Renal pelvis (tissue), 4 donors: Measurements from ENCODE around the gene ICA1L. TPM values are rescaled to one million over a fixed set of nuclear protein-coding genes. Genes with fewer than 3 reads are reported as not detected.

ENCODE experiments used
- DNase-seq: peaks from one replicate; pipeline ENCODE4 v3.0.0-alpha.2; 2013
- polyA plus RNA-seq, 3 donors: library from polyadenylated mRNA; unstranded; fragments of 120-200 nt; gene quantifications; one replicate each; pipeline ENCODE4 v1.2.1, GENCODE V29; 2013; ENCODE audit not compliant: insufficient read length in 3 of 3

Gene ICA1L
- polyA plus RNA-seq, 3 donors = 10.8 to 21.1 (median 18.3) TPM

DNA sequence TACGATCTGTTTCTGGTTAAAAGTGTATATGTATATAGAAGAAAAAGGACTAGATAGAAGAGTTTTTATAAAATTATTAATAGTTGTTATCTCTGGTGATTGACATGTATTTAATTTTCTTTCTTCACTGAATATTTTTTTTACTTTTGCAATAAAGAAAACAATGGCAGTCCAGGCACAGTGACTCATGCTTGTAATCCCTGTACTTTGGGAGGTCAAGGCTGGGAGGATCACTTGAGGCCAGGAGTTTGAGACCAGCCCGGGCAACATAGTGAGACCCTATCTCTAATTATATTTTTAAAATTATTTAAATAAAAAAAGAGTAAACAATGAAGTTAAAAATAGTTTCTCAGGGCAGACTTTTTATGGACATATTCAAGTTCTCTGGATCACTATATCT lies 122.1 kb downstream of the ICA1L start:
- DNase-seq = no peak

DNA sequence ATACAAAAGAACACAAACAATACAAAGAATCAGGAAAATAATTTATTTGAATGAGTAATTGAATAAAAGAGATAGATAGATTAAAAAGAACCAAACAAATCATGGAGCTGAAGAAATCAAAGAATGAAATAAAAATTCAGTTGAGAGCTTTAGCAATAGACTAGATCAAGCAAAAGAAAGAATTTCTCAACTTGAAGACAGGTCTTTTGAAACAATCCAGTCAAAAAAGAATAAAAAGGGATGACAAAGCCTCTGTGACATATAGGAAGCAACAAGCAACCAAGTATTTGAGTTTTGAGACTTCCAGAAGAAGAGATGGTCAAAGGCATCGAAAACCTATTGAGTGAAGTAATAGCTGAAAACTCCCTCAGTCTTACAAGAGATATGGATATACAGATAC lies 128.0 kb downstream of the ICA1L start:
- DNase-seq = no peak

DNA sequence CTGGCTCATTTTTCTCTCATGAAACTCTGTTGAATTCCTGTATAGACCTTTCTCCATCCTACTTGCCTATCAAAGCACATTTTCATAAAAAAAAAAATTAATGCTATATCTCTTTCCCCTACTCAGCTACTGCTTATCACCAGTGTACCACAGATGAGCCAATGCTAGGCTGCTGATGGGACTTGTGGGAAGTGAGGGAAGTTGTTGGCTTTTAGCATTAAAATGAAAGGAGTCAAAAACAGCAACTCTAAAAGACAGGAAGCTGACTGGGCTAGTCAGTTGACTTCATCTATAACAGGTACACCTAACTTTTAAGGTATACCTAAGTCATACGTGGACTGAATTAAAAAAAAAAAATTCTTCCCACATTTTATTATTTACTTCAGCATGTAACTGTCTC lies 134.7 kb downstream of the ICA1L start:
- DNase-seq = no peak

DNA sequence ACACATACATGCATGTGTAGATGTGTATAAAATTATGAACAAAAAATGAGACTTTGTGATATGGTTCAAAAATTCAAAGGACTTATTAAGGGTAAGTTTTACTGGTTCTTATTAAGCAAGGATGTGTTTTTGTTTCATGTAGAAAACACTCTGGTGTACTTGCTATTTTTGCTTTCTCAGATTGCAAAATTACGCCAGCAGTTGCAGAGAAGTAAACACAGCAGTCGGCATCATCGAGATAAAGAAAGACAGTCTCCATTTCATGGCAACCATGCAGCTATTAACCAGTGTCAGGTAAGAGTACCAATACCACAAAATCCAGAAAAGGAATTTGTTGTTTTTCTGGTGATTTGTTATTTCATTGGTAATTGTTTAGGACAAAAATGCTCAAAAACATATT lies 145.5 kb downstream of the ICA1L start:
- DNase-seq = no peak

DNA sequence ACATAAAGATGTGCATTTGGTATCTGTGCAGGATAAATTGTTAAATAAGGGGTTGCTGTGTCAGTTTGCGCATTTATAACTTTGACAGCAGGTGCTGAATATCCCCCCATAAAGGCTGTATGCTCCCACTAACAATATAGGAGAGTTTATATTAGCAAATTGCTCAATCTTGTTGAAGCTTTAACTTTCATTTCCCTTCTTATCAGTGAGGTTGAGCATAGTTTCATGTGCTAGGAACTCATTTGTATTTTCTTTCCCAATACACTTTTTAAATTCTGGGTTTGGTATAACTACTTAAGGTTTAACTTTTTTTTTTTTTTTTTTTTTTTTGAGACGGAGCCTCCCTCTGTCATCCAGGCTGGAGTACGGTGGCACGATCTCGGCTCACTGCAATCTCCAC lies 147.8 kb downstream of the ICA1L start:
- no peak for DNase-seq

Other genes with a start within 250 kb of the ICA1L start
- gene FAM117B, start 236.8 kb downstream of the ICA1L start, polyA plus RNA-seq = 10 to 100 TPM; 22.7 to 30.4 (median 29.4) TPM
- gene WDR12, start 39.9 kb upstream of the ICA1L start, polyA plus RNA-seq = 100 to 1,000 TPM; 107 to 123 (median 114) TPM
- gene CARF, start 40.5 kb upstream of the ICA1L start, polyA plus RNA-seq = 10 to 100 TPM; 10.0 to 21.1 (median 20.9) TPM
- gene NBEAL1, start 143.1 kb upstream of the ICA1L start, polyA plus RNA-seq = 10 to 100 TPM; 10.8 to 20.0 (median 14.4) TPM